ENCODE data around the gene ADAM15.
A peak's percentile ranks its signal among the peaks of the same experiment; 100 is the strongest.

Gene ADAM15

GRCh38 chr1:155086128-155086741 lies 35.1 kb downstream of the ADAM15 start (continued):
- TF ChIP-seq MZF1 (tag by site-specific recombination; IDR thresholded peaks at IDR 0.05; ENCODE audit: borderline replicate concordance), result no peak
- TF ChIP-seq RBAK (tag by site-specific recombination; IDR thresholded peaks at IDR 0.05), result no peak
- peak; percentile 14; the same call in 1 of the 2 replicates for TF ChIP-seq REST (tag by site-specific recombination; IDR thresholded peaks at IDR 0.05)
- no peak for TF ChIP-seq ZNF248 (tag by site-specific recombination; IDR thresholded peaks at IDR 0.05)
- TF ChIP-seq ZNF324 (tag by site-specific recombination; IDR thresholded peaks at IDR 0.05), result peak; percentile 29; the same call in 1 of the 2 replicates
- TF ChIP-seq ELK4 (IDR thresholded peaks at IDR 0.05; ENCODE audit: borderline replicate concordance, low read depth, low read length), result no peak
- 0 out of 2 replicates have a peak, but pooled peaks have one; percentile 15 for TF ChIP-seq ZFP69B (tag by site-specific recombination; IDR thresholded peaks at IDR 0.05)
- TF ChIP-seq ZNF664 (tag by site-specific recombination; IDR thresholded peaks at IDR 0.05), result no peak
- TF ChIP-seq ZNF621 (tag by site-specific recombination; IDR thresholded peaks at IDR 0.05), result no peak
- TF ChIP-seq ZEB2 (tag by site-specific recombination; IDR thresholded peaks at IDR 0.05), result no peak
- peak; percentile 90 for TF ChIP-seq CTCF (tag by site-specific recombination; IDR thresholded peaks at IDR 0.05)
- peak; percentile 28; the same call in 1 of the 2 replicates for TF ChIP-seq PRDM10 (tag by site-specific recombination; IDR thresholded peaks at IDR 0.05)
- no peak for TF ChIP-seq ZBTB7A (tag by site-specific recombination; IDR thresholded peaks at IDR 0.05; ENCODE audit: low read depth)
- no peak for TF ChIP-seq GLI2 (tag by site-specific recombination; IDR thresholded peaks at IDR 0.05; ENCODE audit: borderline replicate concordance, low read depth)
- TF ChIP-seq ZXDB (tag by site-specific recombination; IDR thresholded peaks at IDR 0.05), result no peak
- no peak for TF ChIP-seq ZNF530 (tag by site-specific recombination; IDR thresholded peaks at IDR 0.05; ENCODE audit: low read depth)
- TF ChIP-seq ZBTB6 (tag by site-specific recombination; IDR thresholded peaks at IDR 0.05), result no peak
- peak; percentile 71; the same call in 1 of the 2 replicates for TF ChIP-seq ZNF2 (tag by site-specific recombination; IDR thresholded peaks at IDR 0.05)
- no peak for TF ChIP-seq ZSCAN18 (tag by site-specific recombination; IDR thresholded peaks at IDR 0.05)
- peak; percentile 56 for TF ChIP-seq GLIS2 (tag by site-specific recombination; IDR thresholded peaks at IDR 0.05)
- TF ChIP-seq ZNF600 (tag by site-specific recombination; IDR thresholded peaks at IDR 0.05), result no peak

All from HEK293 (cell line).